GM12864 (cell line): Measurements from ENCODE around the gene CTDP1.

Experiments used
- DNase-seq: peaks from one replicate; pipeline ENCODE4 v3.0.0-alpha.2; 2011; ENCODE audit warnings: low read depth
- H3K4me3 ChIP-seq: 2 replicates; pipeline ENCODE4 v1.5.1; 2011; ENCODE audit warnings: mild to moderate bottlenecking, low read depth, low read length, control low read depth
- CTCF ChIP-seq: IDR thresholded peaks from 2 replicates; pipeline ENCODE4 v1.5.1; 2011; ENCODE audit warnings: low read depth, mild to moderate bottlenecking, moderate library complexity, low read length, control low read depth, inconsistent platforms; ENCODE audit errors: missing control alignments

The CTDP1 gene

DNA sequence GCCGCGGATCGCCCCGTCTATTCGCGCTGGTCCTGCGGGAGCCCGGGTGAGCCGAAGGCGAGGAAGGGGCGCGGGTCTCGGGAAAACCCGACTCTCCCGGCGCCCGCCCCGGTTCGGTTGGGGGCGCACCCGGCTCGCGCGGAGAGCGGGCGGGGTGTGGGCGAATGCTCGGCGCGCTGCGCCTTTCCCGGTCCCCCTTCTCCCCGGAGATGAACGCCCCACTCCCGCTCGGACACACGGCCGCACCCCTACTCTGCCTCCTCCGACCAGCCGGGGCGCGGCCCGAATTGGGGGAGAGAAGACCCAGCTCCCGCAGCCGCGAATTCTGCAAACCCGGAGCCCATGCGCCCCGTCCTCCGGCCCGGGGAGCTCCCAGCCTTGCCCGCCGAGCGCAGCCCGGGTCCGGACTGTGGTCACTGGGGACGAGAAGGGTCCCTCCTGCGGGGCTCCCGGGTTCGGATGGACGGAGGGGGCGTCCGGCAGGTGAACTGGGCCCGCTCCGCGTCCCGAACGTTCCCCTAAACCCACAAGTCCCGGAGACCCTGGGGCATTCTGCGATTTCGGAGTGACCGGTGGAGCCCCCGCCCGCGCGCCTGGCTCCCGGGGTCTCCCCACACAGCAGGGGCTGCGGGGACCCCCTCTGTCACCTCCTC, 118.9 kb downstream of the CTDP1 start:
- no peak for DNase-seq
- no peak overlapping the region for H3K4me3 ChIP-seq
- TF ChIP-seq CTCF, result no peak

DNA sequence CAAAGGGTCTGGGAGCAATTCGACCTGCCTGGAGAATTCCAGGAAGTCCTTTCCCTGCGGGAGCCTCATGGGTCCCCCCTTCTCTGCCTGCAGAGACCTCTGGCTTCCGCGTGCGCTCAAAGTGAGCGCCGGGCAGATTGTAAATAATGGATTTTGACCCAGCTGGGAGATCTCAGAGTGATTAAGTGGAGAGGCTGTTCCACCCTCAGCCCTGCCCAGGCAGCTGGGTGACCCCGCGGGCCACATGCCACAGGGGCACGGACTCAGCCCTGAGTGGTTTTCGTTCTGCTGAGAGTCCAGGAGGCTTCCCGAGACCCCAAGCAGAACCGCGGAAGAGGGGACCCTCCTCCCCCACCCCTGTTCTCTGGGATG, 119.4 kb downstream of the CTDP1 start:
- no peak for TF ChIP-seq CTCF
- no peak for DNase-seq
- no peak overlapping the region for H3K4me3 ChIP-seq

DNA sequence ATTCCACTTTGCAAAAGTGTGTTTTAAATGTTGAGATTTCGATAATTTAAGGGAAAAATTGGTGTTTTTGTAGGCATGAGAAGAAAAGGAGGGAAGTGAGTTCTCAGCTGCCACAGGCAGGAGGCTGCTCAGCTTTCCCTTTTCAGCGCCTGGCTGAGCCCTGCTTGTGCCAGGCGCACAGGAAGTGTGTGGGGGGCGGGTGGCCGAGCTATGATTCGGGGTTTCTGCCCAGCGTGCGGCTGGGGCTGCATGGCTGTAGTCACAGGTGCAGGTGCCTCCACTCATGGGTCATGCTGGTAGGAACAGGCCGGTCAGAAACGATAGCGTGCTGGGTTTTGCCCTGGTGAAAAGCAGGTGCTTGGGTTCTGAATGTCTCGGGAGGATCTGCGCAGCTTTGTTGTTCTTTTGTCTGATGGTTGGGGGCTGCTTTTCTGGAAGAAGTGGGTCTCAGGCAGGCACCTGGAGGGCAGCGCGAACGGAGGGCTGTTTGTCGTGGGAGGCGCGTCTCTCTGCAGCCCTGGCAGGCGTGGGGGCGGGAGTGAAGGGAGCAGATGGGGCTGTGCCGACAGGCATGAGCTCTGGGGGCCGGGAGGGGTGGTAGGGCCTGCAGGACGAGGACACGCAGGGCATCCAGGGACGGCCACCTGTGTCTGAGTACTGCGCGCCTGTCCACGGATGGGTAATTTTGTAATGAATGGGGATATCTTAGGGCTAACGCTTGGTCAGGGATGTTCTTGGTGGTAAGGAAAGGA, 120.2 kb downstream of the CTDP1 start:
- no peak for TF ChIP-seq CTCF
- no peak overlapping the region for H3K4me3 ChIP-seq
- DNase-seq, result no peak

DNA sequence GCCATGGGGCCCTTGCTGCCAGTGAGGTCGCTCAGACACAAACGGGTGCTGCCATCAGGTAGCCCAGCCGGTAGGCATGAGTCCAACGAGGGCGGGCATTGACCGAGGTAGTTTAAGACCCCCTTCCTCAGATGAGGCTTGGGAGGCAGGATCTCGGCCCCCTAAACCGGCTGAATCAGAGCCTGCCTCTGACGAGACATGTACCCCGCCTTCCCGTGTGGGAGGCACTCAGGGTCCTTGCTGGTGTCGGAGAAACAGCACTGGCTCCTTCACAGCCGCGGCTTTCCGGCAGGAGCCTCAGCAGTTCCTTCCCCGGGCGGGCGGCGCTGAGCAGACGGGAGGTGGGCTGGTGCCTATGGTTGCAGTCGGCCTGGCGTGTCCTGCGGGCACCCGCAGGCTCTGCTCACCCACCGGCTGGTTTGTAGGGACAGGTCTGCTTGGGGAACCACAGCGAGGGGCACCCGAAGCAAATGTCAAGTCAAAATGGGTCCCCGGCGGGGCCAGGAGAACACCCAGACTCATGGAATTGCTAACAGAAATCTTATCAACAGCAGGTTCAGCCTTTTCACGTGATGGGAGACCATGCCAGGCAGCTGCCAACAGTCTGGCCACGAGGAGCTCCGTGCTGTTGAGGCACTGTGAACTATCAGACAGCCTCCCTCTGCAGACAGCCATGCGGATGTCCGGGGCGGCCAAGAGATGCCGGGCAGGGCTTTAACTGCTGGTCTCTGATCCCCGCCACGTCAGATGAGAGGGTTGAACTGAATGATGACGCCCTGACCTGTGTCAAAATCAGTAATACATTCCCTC, 121.0 kb downstream of the CTDP1 start:
- no peak overlapping the region for H3K4me3 ChIP-seq
- TF ChIP-seq CTCF, result no peak
- no peak for DNase-seq

DNA sequence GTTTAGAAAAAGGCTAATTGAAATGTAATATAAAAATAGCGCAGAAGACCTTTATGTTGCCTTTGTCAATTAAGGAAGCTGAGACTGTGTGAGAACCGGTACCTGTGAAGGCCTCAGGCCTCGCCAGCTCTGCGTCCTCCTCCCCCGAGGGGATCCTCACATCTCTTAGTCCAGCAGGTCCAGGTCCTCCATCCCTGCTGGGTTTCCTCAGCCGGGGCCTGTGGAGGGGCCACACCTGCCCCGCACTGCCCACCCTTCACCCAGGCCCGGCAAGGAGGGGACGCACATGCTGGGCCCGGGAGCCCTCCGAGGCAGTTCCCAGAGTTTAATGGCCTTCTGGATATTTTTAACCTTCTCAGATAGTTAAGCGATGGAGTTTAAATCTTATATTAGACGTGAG, 121.6 kb downstream of the CTDP1 start:
- no peak overlapping the region for H3K4me3 ChIP-seq
- no peak for DNase-seq
- no peak for TF ChIP-seq CTCF

DNA sequence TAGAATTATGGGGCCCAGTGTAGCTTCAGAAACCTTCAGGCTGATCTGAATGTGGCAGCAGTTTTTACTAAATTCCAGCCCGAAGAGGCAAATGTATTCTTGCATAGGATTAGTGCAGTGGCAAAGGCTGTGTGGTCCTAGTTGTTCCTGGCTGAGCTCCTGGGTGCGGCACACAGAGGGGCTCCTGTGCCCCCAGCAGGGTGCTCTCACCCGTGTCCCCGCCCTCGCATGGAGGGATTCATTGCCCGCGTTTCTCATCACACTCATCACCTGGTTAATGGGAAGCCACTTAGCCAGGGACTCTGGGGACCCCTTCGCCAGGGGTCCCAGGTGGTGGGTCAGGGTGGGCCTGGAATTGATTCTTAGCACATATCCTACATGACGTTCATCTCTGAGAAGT, 122.0 kb downstream of the CTDP1 start:
- TF ChIP-seq CTCF, result no peak
- DNase-seq, result no peak
- no peak overlapping the region for H3K4me3 ChIP-seq
